Measurements from ENCODE around the gene PNKD. TPM values are rescaled to one million over a fixed set of nuclear protein-coding genes. Genes with fewer than 3 reads are reported as not detected.

The PNKD gene
- total and polyA plus RNA-seq, 2 of the 8 experiments (the other 6 are each of a cell fraction or from before 2014, with no cell fraction given), result 43.9 to 65.4 TPM

- H3K4me2 ChIP-seq (ENCODE audit: insufficient read depth in 1 of 2, low read depth in 2 of 2, low read length in 2 of 2), result no peak overlapping the region
- 100% methylated on average over 2 of the region's 2 CpGs; no CpG with 5 or more reads in 1 of the 2 experiments for WGBS, 2 experiments (ENCODE audit: extremely low coverage in 1 of 2, insufficient coverage in 1 of 2, insufficient read length in 1 of 2, insufficient replicate concordance in 2 of 2, low coverage in 1 of 2, low lambda C conversion rate in 2 of 2, missing lambda C conversion rate in 1 of 2)
- no peaks in the 10 kb centered on the region for H3K9me3 ChIP-seq (ENCODE audit: insufficient read depth in 2 of 2, low read depth in 1 of 2, low read length in 1 of 2)
- H3K79me1 ChIP-seq (ENCODE audit: low read depth, low read length), result no peaks in the 10 kb centered on the region
- no peak overlapping the region for H4K91ac ChIP-seq (replicated peaks; ENCODE audit: insufficient read length, low read length)
- DNase-seq (ENCODE audit: low read depth in 1 of 2, low spot score in 2 of 2) (no peak), FAIRE-seq (no peak)
- no peaks in the 10 kb centered on the region for H4K20me1 ChIP-seq (replicated peaks in 1 of 2; ENCODE audit: control insufficient read depth in 1 of 2, insufficient read depth in 2 of 2, low read length in 2 of 2)
- H2BK5ac ChIP-seq (ENCODE audit: low read depth, low read length), result no peak overlapping the region
- no peak overlapping the region for H3K9ac ChIP-seq (replicated peaks in 1 of 4; ENCODE audit: extremely low read depth in 1 of 4, low read depth in 3 of 4, low read length in 3 of 4)
- no peaks in the 10 kb centered on the region for H3K27me3 ChIP-seq (replicated peaks in 1 of 4; ENCODE audit: control insufficient read depth in 3 of 4, extremely low read depth in 1 of 4, insufficient read depth in 3 of 4, low read length in 3 of 4)
- H3K23me2 ChIP-seq (ENCODE audit: low read depth, low read length), result no peaks in the 10 kb centered on the region
- H3K4ac ChIP-seq (replicated peaks; ENCODE audit: insufficient read length, low read depth, low read length), result no peak overlapping the region
- no peak overlapping the region for H3K4me3 ChIP-seq (ENCODE audit: extremely low read depth in 1 of 4, insufficient read depth in 2 of 4, low read depth in 3 of 4, low read length in 4 of 4)
- no peaks in the 10 kb centered on the region for H3K4me1 ChIP-seq (replicated peaks in 1 of 4; ENCODE audit: control insufficient read depth in 3 of 4, insufficient read depth in 4 of 4, low read length in 3 of 4)
- no peak overlapping the region for H2AFZ ChIP-seq (ENCODE audit: low read length)
- TF ChIP-seq JUN (IDR thresholded peaks at IDR 0.05; ENCODE audit: low read depth, low read length) (no peak), CBX5 (IDR thresholded peaks at IDR 0.05; ENCODE audit: low read depth, low read length) (no peak), TEAD4 (IDR thresholded peaks at IDR 0.05; ENCODE audit: low read depth, low read length) (no peak), HDAC6 (IDR thresholded peaks at IDR 0.05; ENCODE audit: low read depth, low read length) (no peak), ASH2L (IDR thresholded peaks at IDR 0.05; ENCODE audit: low read length) (no peak), SUZ12 (IDR thresholded peaks at IDR 0.05; ENCODE audit: low read length) (no peak), SP2 (IDR thresholded peaks at IDR 0.05; ENCODE audit: low read length) (no peak), RBBP5 (IDR thresholded peaks at IDR 0.05; ENCODE audit: borderline replicate concordance, low read depth, low read length) (no peak), SRF (IDR thresholded peaks at IDR 0.05; ENCODE audit: low read depth, low read length) (no peak), KDM4A (IDR thresholded peaks at IDR 0.05; ENCODE audit: low read depth, low read length, severe bottlenecking) (no peak)
- ChIA-PET CTCF (ENCODE audit: partially characterized antibody) (interaction anchor here (0.6 to 5.8 kb wide), 5 partner anchors 13 to 221 kb away, joined by 3 to 25 read pairs (median 6); no protein-coding TSS in a partner anchor), POLR2A (ENCODE audit: partially characterized antibody) (interaction anchor here (0.8 to 1.2 kb wide), 4 partner anchors 8 to 23 kb away, joined by 3 read pairs; no protein-coding TSS in a partner anchor)
- H3K18ac ChIP-seq (ENCODE audit: extremely low read depth, low read length), result no peak overlapping the region
- no peak overlapping the region for H2AK5ac ChIP-seq (ENCODE audit: low read depth, low read length)
- no peak overlapping the region for H2BK120ac ChIP-seq (replicated peaks; ENCODE audit: low read depth, low read length)
- H3K56ac ChIP-seq (replicated peaks; ENCODE audit: insufficient read length, low read depth, low read length), result no peak overlapping the region
- no peak overlapping the region for H3K23ac ChIP-seq (ENCODE audit: insufficient read length)
- no peak overlapping the region for H3K27ac ChIP-seq (ENCODE audit: low read depth, low read length)
- peaks cover 36 to 82% (median 63%) of the 10 kb centered on the region in 4 experiments for H3K36me3 ChIP-seq (ENCODE audit: control insufficient read depth in 2 of 4, insufficient read depth in 4 of 4, low read length in 3 of 4)
- H3K79me2 ChIP-seq (ENCODE audit: control insufficient read depth in 1 of 2, insufficient read depth in 2 of 2, low read length in 2 of 2), result no peaks in the 10 kb centered on the region
- H2BK20ac ChIP-seq (ENCODE audit: low read length), result no peak overlapping the region
- no peak overlapping the region for H2BK12ac ChIP-seq (ENCODE audit: low read depth, low read length)
- no peak overlapping the region for H4K5ac ChIP-seq (ENCODE audit: insufficient read length, low read depth, low read length)
- H2BK15ac ChIP-seq (ENCODE audit: low read length), result no peak overlapping the region
- no peak overlapping the region for H3K14ac ChIP-seq (ENCODE audit: insufficient read length)
- no peak overlapping the region for H4K8ac ChIP-seq (ENCODE audit: extremely low read depth, insufficient read depth, low read length)
These were observed 25.7 kb upstream of the PNKD start for GRCh38 chr2:218244665-218245064.
